IMR-90 (cell line): ENCODE data around the gene CEP41. TPM values are rescaled to one million over a fixed set of nuclear protein-coding genes. Genes with fewer than 3 reads are reported as not detected.

Source experiments
- ATAC-seq: fragments of 200-7000 bp; cut with Tn5 transposase; 2 replicates; pipeline ENCODE4 v1.9.1; 2020; ENCODE audit warnings: low read depth, mild to moderate bottlenecking, moderate library complexity
- BruUV-seq: library from RNA; stranded (reverse); fragments of 400-500 nt; replicated peaks from 2 replicates; lab custom pipeline; 2021; lab: Mats Ljungman, UMichigan
- CTCF ChIA-PET: fragments of 300-600 bp; formaldehyde crosslinking; extraction: SDS; loops from one replicate; lab custom pipeline; 2021; ENCODE audit warnings: antibody characterized with exemption; lab: Yijun Ruan, JAX
- POLR2A ChIA-PET: fragments of 300-600 bp; sonication (Branson Sonifier 250); formaldehyde crosslinking; loops from one replicate; lab custom pipeline; 2022; ENCODE audit warnings: antibody characterized with exemption; ENCODE audit not compliant: unreplicated experiment; lab: Charles Lee
- DNase-seq: peaks from one replicate; pipeline ENCODE4 v3.0.0; 2013
- H2AFZ ChIP-seq: replicated peaks from 2 replicates; pipeline ENCODE3; 2013; ENCODE audit warnings: low read length, mild to moderate bottlenecking; ENCODE audit not compliant: poor library complexity
- H2AK5ac ChIP-seq: 2 replicates; pipeline ENCODE4 v1.6.1; 2013; ENCODE audit warnings: low read depth, low read length, inconsistent platforms
- H2AK9ac ChIP-seq: replicated peaks from 2 replicates; pipeline ENCODE3; 2013; ENCODE audit warnings: mild to moderate bottlenecking, low read depth, low read length, moderate library complexity; ENCODE audit not compliant: poor library complexity
- H2BK120ac ChIP-seq: 2 replicates; pipeline ENCODE4 v1.6.1; 2013; ENCODE audit warnings: low read depth, low read length, inconsistent platforms
- H2BK15ac ChIP-seq: 3 replicates; pipeline ENCODE4 v1.6.1; 2013; ENCODE audit warnings: low read depth, low read length, inconsistent platforms
- H2BK20ac ChIP-seq: 2 replicates; pipeline ENCODE4 v1.6.1; 2013; ENCODE audit warnings: low read depth, mild to moderate bottlenecking, inconsistent platforms, low read length, moderate library complexity
- H2BK5ac ChIP-seq: 2 replicates; pipeline ENCODE4 v1.6.1; 2013; ENCODE audit warnings: mild to moderate bottlenecking, low read depth, low read length, inconsistent platforms; ENCODE audit not compliant: poor library complexity, severe bottlenecking
- H3K14ac ChIP-seq: replicated peaks from 2 replicates; pipeline ENCODE4 v1.6.1; 2013; ENCODE audit warnings: low read depth, low read length, inconsistent platforms
- H3K18ac ChIP-seq: 2 replicates; pipeline ENCODE4 v1.6.1; 2013; ENCODE audit warnings: low read depth, low read length, control low read depth
- H3K23ac ChIP-seq: 2 replicates; pipeline ENCODE4 v1.6.1; 2013; ENCODE audit warnings: low read depth, low read length, inconsistent platforms
- H3K27ac ChIP-seq: 2 replicates; pipeline ENCODE4 v1.5.1; 2013; ENCODE audit warnings: mild to moderate bottlenecking, control low read depth, low read length; ENCODE audit not compliant: insufficient read depth
- H3K27me3 ChIP-seq: 2 replicates; pipeline ENCODE4 v1.6.1; 2013; ENCODE audit warnings: low read length; ENCODE audit not compliant: control insufficient read depth, insufficient read depth
- H3K36me3 ChIP-seq: 2 replicates; pipeline ENCODE4 v1.6.1; 2013; ENCODE audit warnings: low read length, mixed read lengths; ENCODE audit not compliant: control insufficient read depth, insufficient read depth
- H3K4ac ChIP-seq: 2 replicates; pipeline ENCODE4 v1.6.1; 2013; ENCODE audit warnings: low read depth, low read length, inconsistent platforms
- H3K4me1 ChIP-seq: 2 replicates; pipeline ENCODE4 v1.6.1; 2013; ENCODE audit warnings: low read length, mixed read lengths; ENCODE audit not compliant: control insufficient read depth, insufficient read depth
- H3K4me2 ChIP-seq: 2 replicates; pipeline ENCODE4 v1.6.1; 2013; ENCODE audit warnings: low read depth, mild to moderate bottlenecking, control low read depth, low read length, moderate library complexity
- H3K4me3 ChIP-seq: 2 replicates; pipeline ENCODE4 v1.5.1; 2013; ENCODE audit warnings: low read depth, mild to moderate bottlenecking, control low read depth, low read length, moderate library complexity; ENCODE audit not compliant: insufficient read depth
- H3K56ac ChIP-seq: 2 replicates; pipeline ENCODE4 v1.6.1; 2013; ENCODE audit warnings: low read length, inconsistent platforms; ENCODE audit not compliant: insufficient read depth; ENCODE audit errors: extremely low read depth
- H3K79me1 ChIP-seq, 2 experiments: 2 replicates each; pipeline ENCODE4 v1.6.1; 2013; ENCODE audit warnings: low read length in 2 of 2, inconsistent platforms in 1 of 2, low read depth in 1 of 2
- H3K9ac ChIP-seq: 2 replicates; pipeline ENCODE4 v1.6.1; 2013; ENCODE audit warnings: low read depth, low read length, control low read depth
- H3K9me1 ChIP-seq: 2 replicates; pipeline ENCODE4 v1.6.1; 2013; ENCODE audit warnings: low read length, inconsistent platforms; ENCODE audit not compliant: insufficient read depth
- H3K9me3 ChIP-seq: 2 replicates; pipeline ENCODE4 v1.6.1; 2013; ENCODE audit warnings: low read length; ENCODE audit not compliant: control insufficient read depth, insufficient read depth
- H4K20me1 ChIP-seq: 2 replicates; pipeline ENCODE4 v1.6.1; 2013; ENCODE audit warnings: low read length, inconsistent platforms; ENCODE audit not compliant: insufficient read depth
- H4K5ac ChIP-seq: 2 replicates; pipeline ENCODE4 v1.6.1; 2013; ENCODE audit warnings: mild to moderate bottlenecking, low read depth, low read length, control low read depth
- H4K8ac ChIP-seq, 2 experiments: 2 replicates each; pipeline ENCODE4 v1.6.1; 2013; ENCODE audit warnings: low read depth in 2 of 2, low read length in 2 of 2, control low read depth in 1 of 2, inconsistent platforms in 1 of 2
- H4K91ac ChIP-seq: 2 replicates; pipeline ENCODE4 v1.6.1; 2013; ENCODE audit warnings: low read depth, low read length, inconsistent platforms; ENCODE audit not compliant: insufficient read depth
- BHLHE40 ChIP-seq: fragments of 150-350 bp; IDR thresholded peaks from 2 replicates; pipeline ENCODE4 v1.6.1; 2016; ENCODE audit warnings: mild to moderate bottlenecking, low read depth, low read length
- CEBPB ChIP-seq: IDR thresholded peaks from 2 replicates; pipeline ENCODE4 v1.6.1; 2012; ENCODE audit warnings: low read depth, low read length, improper control_type of control experiment
- CHD1 ChIP-seq: IDR thresholded peaks from 2 replicates; pipeline ENCODE4 v1.6.1; 2012; ENCODE audit warnings: low read depth, low read length, improper control_type of control experiment
- FOS ChIP-seq: fragments of 150-350 bp; IDR thresholded peaks from 2 replicates; pipeline ENCODE4 v1.6.1; 2016; ENCODE audit warnings: low read depth, low read length
- MAFK ChIP-seq: IDR thresholded peaks from 2 replicates; pipeline ENCODE4 v1.6.1; 2012; ENCODE audit warnings: low read depth, low read length, improper control_type of control experiment
- MAZ ChIP-seq: IDR thresholded peaks from 2 replicates; pipeline ENCODE4 v1.6.1; 2012; ENCODE audit warnings: low read depth, mild to moderate bottlenecking, low read length, improper control_type of control experiment, moderate library complexity, borderline replicate concordance
- MXI1 ChIP-seq: IDR thresholded peaks from 2 replicates; pipeline ENCODE4 v1.6.1; 2012; ENCODE audit warnings: low read depth, mild to moderate bottlenecking, low read length, moderate library complexity, borderline replicate concordance
- NFE2L2 ChIP-seq: fragments of 150-350 bp; IDR thresholded peaks from 2 replicates; pipeline ENCODE4 v1.6.1; 2016; ENCODE audit warnings: low read depth, mild to moderate bottlenecking, low read length
- POLR2A ChIP-seq: IDR thresholded peaks from 2 replicates; pipeline ENCODE4 v1.6.1; 2012; ENCODE audit warnings: mild to moderate bottlenecking, low read depth, low read length
- RAD21 ChIP-seq: IDR thresholded peaks from 2 replicates; pipeline ENCODE4 v1.6.1; 2012; ENCODE audit warnings: low read length, improper control_type of control experiment
- RCOR1 ChIP-seq: IDR thresholded peaks from 2 replicates; pipeline ENCODE4 v1.6.1; 2012; ENCODE audit warnings: mild to moderate bottlenecking, low read length, improper control_type of control experiment; ENCODE audit not compliant: insufficient replicate concordance
- RFX5 ChIP-seq: IDR thresholded peaks from 2 replicates; pipeline ENCODE4 v1.8.0; 2012; ENCODE audit warnings: low read depth, mild to moderate bottlenecking, low read length, moderate library complexity
- WGBS, 2 experiments: methylation state at CpG; one replicate each; pipeline versions ENCODE4 v1.1.5 to v1.1.7; 2013; ENCODE audit warnings: missing lambda C conversion rate in 2 of 2; ENCODE audit not compliant: insufficient read length in 1 of 2; ENCODE audit errors: extremely low coverage in 2 of 2; 5-methylcytosine and 5-hydroxymethylcytosine counted together
- dilution Hi-C: fragments of 300-500 bp; cut with HindIII; formaldehyde crosslinking; loops from one replicate; pipeline ENCODE4 v1.14.3; 2018; ENCODE audit warnings: low sequenced_read_pairs; ENCODE audit not compliant: unreplicated experiment
- in situ Hi-C: fragments of 300-500 bp; cut with MboI; formaldehyde crosslinking; loops from 3 replicates; pipeline ENCODE4 v1.14.3; 2019; ENCODE audit warnings: low sequenced_read_pairs, inconsistent platforms, mixed read lengths
- intact Hi-C: fragments of 100-400 bp; cut with micrococcal nuclease; formaldehyde crosslinking; loops from 2 replicates; pipeline ENCODE4 v1.10.0; 2022
- polyA plus RNA-seq, 3 experiments: library from polyadenylated mRNA; depleted of rRNA; stranded (reverse); fragments of >200 nt; gene quantifications; 2 replicates each; pipeline ENCODE4 v1.2.3, GENCODE V29; 2012; ENCODE audit warnings: low replicate concordance in 1 of 3
- total RNA-seq: library from RNA; depleted of rRNA; stranded (reverse); fragments of >200 nt; gene quantifications from 2 replicates; pipeline ENCODE4 v1.2.3, GENCODE V29; 2012
- TF ChIP-seq, protein P1 (sequence below): conservative IDR thresholded peaks from 2 replicates; pipeline ENCODE4 v1.5.1; 2012; ENCODE audit warnings: mild to moderate bottlenecking, low read depth, low read length, improper control_type of control experiment
- TF ChIP-seq, protein P2 (sequence below): fragments of 150-350 bp; IDR thresholded peaks from 2 replicates; pipeline ENCODE4 v1.6.1; 2017; ENCODE audit warnings: mild to moderate bottlenecking, antibody characterized with exemption, low read length, low read depth
- TF ChIP-seq, protein P3 (sequence below): fragments of 150-350 bp; IDR thresholded peaks from 2 replicates; pipeline ENCODE4 v1.6.1; 2016; ENCODE audit warnings: low read depth, mild to moderate bottlenecking, low read length, moderate library complexity, borderline replicate concordance

Gene CEP41
- total and polyA plus RNA-seq, 2 of the 4 experiments (the other 2 are of a cell fraction) = 12.2 to 21.9 TPM

DNA sequence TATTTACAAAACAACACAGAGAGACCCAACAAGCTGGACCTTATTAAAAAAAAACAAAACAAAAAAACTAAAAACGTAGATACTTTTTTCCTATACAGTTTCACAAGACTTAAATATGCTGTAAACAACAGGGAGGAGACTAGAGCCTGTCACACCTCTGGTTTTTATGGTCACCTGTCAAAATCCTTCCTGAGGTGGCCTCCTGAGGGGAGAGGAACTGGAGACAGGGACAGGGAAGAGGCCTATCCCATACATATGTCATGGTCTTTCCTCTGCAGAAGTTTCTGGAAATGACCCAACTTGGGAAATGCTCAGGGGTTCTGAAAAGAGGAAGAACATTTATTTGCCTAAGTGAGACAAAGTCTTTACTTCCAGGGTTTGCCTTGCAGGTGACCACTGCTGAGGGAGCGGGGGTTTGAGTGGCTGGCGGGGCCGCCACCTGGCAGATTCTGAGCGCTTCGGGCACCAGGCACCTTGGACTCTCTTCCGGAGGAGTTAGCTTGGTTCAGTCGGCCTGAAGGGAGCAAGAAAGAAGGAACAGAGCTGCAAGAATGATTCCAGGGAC lies 42.2 kb downstream of the CEP41 start:
- in situ Hi-C loops (no loop called here), dilution Hi-C loops (no loop called here), intact Hi-C loops (loop anchor here (10.0 kb wide), 1 partner anchor 324 kb away; the partner anchor contains the start of gene KLHDC10)
- Histone ChIP-seq H3K9me3 (no peaks in the 10 kb centered on the region), H3K27me3 (no peaks in the 10 kb centered on the region), H2AK9ac (no peak overlapping the region), H2BK20ac (0 out of 2 replicates have a peak overlapping the region, but pooled peaks have one; percentile 70), H3K18ac (0 out of 2 replicates have a peak overlapping the region, but pooled peaks have one; percentile 41), H4K20me1 (no peaks in the 10 kb centered on the region), H3K56ac (no peak overlapping the region), H2BK5ac (no peak overlapping the region), H2AK5ac (no peak overlapping the region), H3K4me1 (peaks cover 11% of the 10 kb centered on the region), H3K9ac (no peak overlapping the region), H4K5ac (0 out of 2 replicates have a peak overlapping the region, but pooled peaks have one; percentile 55), H3K4me2 (no peak overlapping the region), H4K91ac (no peak overlapping the region; the same call in 1 of the 2 replicates), H3K4ac (no peak overlapping the region), H3K36me3 (peaks cover 11% of the 10 kb centered on the region), H3K27ac (no peak overlapping the region), H4K8ac (no peak overlapping the region), H2AFZ (no peak overlapping the region), H3K9me1 (peaks cover 11% of the 10 kb centered on the region), H2BK120ac (no peak overlapping the region), H2BK15ac (no peak overlapping the region; the same call in 2 of the 3 replicates), H3K14ac (no peak overlapping the region), H3K4me3 (no peak overlapping the region), H3K79me1 (no peaks in the 10 kb centered on the region), H3K23ac (no peak overlapping the region)
- ChIA-PET POLR2A (no interaction called here), CTCF (no interaction called here)
- DNase-seq (no peak), ATAC-seq (no peak)
- no TSS peak for BruUV-seq
- no peak for TF ChIP-seq CHD1
- TF ChIP-seq POLR2A = no peak
- TF ChIP-seq RAD21 = no peak
- no peak for TF ChIP-seq CEBPB
- TF ChIP-seq NFE2L2 = no peak
- no peak for TF ChIP-seq FOS
- TF ChIP-seq MXI1 = no peak
- TF ChIP-seq BHLHE40 = no peak
- TF ChIP-seq, protein P1, sequence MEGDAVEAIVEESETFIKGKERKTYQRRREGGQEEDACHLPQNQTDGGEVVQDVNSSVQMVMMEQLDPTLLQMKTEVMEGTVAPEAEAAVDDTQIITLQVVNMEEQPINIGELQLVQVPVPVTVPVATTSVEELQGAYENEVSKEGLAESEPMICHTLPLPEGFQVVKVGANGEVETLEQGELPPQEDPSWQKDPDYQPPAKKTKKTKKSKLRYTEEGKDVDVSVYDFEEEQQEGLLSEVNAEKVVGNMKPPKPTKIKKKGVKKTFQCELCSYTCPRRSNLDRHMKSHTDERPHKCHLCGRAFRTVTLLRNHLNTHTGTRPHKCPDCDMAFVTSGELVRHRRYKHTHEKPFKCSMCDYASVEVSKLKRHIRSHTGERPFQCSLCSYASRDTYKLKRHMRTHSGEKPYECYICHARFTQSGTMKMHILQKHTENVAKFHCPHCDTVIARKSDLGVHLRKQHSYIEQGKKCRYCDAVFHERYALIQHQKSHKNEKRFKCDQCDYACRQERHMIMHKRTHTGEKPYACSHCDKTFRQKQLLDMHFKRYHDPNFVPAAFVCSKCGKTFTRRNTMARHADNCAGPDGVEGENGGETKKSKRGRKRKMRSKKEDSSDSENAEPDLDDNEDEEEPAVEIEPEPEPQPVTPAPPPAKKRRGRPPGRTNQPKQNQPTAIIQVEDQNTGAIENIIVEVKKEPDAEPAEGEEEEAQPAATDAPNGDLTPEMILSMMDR = no peak
- TF ChIP-seq, protein P2, sequence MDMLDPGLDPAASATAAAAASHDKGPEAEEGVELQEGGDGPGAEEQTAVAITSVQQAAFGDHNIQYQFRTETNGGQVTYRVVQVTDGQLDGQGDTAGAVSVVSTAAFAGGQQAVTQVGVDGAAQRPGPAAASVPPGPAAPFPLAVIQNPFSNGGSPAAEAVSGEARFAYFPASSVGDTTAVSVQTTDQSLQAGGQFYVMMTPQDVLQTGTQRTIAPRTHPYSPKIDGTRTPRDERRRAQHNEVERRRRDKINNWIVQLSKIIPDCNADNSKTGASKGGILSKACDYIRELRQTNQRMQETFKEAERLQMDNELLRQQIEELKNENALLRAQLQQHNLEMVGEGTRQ = no peak
- TF ChIP-seq RFX5 = no peak
- no peak for TF ChIP-seq MAZ
- no peak for TF ChIP-seq RCOR1
- no peak for TF ChIP-seq MAFK
- TF ChIP-seq, protein P3, sequence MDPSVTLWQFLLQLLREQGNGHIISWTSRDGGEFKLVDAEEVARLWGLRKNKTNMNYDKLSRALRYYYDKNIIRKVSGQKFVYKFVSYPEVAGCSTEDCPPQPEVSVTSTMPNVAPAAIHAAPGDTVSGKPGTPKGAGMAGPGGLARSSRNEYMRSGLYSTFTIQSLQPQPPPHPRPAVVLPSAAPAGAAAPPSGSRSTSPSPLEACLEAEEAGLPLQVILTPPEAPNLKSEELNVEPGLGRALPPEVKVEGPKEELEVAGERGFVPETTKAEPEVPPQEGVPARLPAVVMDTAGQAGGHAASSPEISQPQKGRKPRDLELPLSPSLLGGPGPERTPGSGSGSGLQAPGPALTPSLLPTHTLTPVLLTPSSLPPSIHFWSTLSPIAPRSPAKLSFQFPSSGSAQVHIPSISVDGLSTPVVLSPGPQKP = no peak
- WGBS, 2 experiments = 93% methylated on average over 5 of the region's 8 CpGs; no CpG with 5 or more reads in 1 of the 2 experiments
